Daoy (cell line): ENCODE measurements around the gene DUOXA1. TPM values are rescaled to one million over a fixed set of nuclear protein-coding genes. Genes with fewer than 3 reads are reported as not detected.

Source experiments
- DNase-seq: peaks from one replicate; pipeline ENCODE4 v3.0.0-alpha.2; 2015; ENCODE audit warnings: low read depth
- total RNA-seq: library from RNA; depleted of rRNA; stranded (reverse); fragments of >200 nt; shearing (Covaris generic); gene quantifications from 2 replicates; pipeline ENCODE4 v1.2.3, GENCODE V29; 2014; rRNA removed

The DUOXA1 gene
- total RNA-seq, result not detected in 2 replicates

DNA sequence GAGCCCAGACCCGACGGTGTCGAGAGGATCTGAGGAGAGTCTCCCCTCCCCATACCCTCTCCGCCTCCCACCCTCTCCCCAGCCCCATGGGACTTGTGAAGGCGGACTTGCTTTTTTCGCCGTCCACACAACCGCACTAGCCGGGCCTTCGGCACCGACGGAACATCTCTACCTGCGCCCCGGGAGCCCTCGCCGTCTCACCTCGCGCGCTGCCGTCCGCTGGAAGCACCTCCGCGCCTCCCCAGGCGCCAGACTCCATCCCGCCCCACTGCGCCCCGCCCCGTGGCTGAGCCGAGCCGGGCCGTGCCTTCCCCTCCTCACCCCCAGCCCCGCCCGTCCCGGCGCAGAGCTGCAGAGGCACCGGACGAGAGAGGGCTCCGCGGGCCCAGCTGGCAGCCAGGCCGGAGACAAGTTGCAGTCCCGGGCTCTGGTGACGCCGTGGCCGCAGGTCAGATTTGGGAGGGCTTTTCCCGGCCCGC is at the start of gene DUOXA1, which contains the start of gene DUOX1:
DUOXA1 (minus strand) TSS at position 229 of the 479 bp plus-strand sequence. CDS start 6,865 bp downstream, outside the sequence.
DUOX1 (plus strand) TSS at position 344 of the 479 bp plus-strand sequence. CDS start 1,973 bp downstream, outside the sequence.
- no peak for DNase-seq

GRCh38 chr15:45177285-45177684 is 47.6 kb upstream of the DUOXA1 start:
- no peak for DNase-seq

- no peak for DNase-seq
These were observed 44.9 kb upstream of the DUOXA1 start for GRCh38 chr15:45174577-45174976.

GRCh38 chr15:45174069-45174468 is 44.4 kb upstream of the DUOXA1 start:
- peak; percentile 23 for DNase-seq

DNA sequence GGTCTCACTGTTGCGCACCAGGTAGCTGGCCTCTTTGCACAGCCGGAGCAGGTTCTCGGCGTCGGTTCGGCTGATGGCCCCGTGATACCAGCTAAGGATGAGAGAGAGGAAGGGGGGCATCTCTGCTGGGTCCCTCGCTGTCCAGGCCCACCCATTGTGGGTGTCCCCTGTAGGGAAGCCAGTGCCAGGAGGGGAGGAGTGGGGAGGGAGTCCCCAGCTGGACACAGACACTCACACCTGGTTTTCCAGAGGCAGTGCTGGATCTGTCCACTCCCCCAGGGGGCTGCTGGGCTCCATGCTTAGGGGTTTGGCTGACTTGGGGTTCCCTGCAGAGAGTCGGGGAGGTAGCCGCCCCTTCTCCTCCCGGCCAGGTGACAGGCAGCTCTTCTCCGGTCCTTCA is 42.2 kb upstream of the DUOXA1 start:
- no peak for DNase-seq

GRCh38 chr15:45169608-45170480 is 40.2 kb upstream of the DUOXA1 start:
- no peak for DNase-seq

DNA sequence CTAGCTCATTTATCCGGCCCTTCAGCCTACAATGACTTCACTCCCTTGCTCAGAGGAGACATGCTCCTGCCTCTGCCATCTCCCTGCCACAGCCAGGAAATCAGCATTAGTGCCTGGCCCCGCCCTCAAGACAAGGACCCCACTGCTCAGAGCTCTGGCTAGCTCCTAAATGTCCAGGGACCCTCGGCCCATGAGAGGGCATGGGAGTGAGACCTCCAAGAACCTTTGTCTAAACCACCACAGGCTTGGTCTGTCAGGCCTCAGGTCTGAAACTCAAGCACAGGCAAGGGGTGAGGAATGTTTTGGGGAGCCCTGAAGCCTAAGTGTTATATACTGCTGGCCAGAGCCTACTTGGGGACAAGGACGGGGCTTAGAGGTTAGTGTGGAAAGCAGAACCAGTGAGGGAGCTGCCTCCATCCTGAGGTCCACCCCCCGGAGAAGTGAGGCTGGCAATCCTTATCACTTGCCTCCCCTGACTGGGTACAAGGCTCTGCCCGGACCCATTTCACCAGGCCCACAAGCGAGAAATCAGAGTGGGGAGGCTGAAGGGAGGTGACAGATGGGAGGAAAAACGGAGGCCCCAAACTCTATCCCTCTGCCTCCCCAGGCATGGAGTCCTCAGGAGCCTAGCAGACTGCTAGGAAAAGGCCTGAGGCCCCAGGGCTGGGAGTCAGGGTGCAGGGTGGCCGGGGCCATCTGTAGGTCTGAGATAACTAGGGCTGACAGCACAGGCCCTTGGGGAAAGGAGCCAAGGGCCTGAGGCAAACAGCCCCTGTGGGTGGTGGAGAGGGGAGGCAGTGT is 39.3 kb upstream of the DUOXA1 start:
- DNase-seq, result no peak

DNA sequence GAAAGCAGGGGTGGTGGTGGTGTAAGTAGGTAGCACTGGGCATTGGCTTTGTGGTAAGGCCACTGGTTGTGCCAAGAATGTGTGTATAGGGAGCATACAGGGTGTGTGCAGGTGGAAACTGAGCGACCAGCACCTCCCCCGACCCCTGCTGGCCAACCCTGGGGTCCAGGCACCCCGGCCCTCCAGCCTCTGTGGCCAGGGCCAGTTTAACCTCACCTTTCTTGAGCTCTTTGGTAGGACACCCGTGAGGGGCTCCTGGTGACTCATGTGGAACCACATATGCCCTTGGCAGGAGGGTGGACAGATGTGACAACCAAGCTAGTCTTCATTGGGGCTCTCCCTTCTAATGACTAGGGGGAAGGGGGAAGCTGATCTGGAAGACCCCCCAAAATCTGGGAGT is 38.6 kb upstream of the DUOXA1 start:
- DNase-seq, result no peak

- DNase-seq, result no peak
These were observed 38.0 kb upstream of the DUOXA1 start for GRCh38 chr15:45167631-45168205.

DNA sequence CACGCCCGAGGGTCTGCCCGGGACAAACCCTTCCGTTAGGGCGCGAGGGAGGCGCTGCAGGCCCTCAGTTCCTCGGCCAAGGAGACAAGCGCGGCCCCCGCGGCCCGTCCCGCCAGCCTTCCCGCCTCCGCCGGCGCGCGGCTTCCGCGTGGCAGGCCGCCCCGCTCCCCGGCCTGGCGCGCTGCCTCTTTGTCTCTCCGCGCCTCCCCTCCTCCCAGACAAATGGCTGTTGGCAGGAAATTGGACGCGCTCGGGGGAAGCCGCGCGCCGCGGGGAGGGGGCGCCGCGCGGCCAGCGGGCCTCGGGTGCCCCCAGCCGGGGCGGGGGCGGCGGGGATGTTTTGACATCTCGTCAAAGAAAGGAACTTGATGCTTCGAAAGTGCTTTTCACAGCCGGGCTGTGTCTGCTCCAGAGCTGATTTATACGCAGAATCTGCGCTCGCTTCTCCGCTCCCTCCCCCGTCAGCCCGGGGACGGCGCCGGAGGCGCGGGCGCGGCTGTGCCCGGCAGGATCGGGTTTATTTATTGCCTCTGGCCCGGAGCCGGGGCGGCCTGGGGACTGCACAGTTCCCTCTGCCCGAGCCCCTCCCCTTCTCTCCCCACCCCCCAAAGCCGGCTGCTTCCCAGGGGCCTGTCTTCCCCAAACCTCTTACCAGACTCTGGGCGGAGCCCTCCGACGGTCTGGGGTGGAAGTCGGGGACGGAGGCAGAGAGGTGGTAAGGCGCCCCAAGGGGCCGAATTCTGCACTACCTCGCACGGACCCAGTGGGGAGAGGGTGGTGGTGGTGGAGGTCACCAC is 37.4 kb upstream of the DUOXA1 start:
- peak; percentile 87 for DNase-seq

DNA sequence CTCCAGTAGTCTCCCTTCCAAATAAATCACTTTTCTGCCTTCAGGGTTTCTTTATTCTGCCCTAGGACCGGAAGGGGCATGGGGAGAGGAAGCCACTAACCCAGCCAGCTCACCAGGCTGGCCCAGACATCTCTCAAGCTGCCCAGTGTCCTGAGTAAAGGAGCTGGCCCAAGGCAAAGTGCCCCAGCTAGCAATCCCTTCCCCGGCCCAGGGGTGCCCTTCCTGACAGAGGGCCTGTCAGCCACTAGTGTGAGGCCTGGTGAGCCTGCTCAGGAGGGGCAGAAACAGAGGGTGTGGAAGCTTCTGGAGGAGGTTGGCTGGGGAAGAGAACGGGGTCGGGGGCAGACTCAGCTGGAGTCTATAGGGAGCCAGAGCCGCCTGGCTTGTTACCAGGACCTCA is 35.9 kb upstream of the DUOXA1 start:
- DNase-seq, result no peak

GRCh38 chr15:45164914-45165313 is 35.2 kb upstream of the DUOXA1 start:
- DNase-seq, result no peak

DNA sequence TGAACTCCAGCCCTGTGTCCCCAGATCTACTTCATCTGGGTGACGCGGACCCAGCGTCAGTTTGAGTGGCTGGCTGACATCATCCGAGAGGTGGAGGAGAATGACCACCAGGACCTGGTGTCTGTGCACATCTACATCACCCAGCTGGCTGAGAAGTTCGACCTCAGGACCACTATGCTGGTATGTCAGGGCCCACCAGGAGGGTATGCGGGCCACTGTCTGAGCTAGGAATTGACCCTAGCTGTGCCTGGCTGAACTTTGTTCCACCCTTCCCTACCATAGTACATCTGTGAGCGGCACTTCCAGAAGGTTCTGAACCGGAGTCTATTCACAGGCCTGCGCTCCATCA is 33.8 kb upstream of the DUOXA1 start:
- DNase-seq, result no peak

- peak; percentile 84 for DNase-seq
These were observed 33.3 kb upstream of the DUOXA1 start for GRCh38 chr15:45162771-45163507.

- no peak for DNase-seq
These were observed 32.0 kb upstream of the DUOXA1 start for GRCh38 chr15:45161666-45162065.

DNA sequence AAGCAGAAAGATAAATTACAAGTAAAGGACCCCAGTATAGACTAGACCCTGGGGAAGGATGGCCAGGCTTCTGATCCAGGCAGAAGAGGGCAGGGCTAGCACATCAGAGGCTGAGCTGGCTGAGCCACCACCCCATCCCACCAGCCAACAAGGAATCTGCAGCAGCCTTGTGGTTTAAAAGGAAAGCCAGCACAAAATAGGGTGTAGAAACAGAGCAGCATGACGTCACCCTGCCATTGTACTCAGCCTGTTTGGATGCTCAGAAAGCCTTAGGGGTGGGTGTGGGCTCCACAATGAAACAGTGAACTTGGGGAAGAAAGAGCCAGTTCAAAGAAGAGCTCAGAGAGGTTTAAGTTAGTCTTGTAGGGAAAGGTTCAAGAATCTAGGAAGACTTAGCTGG is 28.3 kb upstream of the DUOXA1 start:
- DNase-seq, result peak; percentile 77

GRCh38 chr15:45156744-45157455 is 27.2 kb upstream of the DUOXA1 start:
- DNase-seq, result no peak

GRCh38 chr15:45155739-45156138 is 26.1 kb upstream of the DUOXA1 start:
- no peak for DNase-seq

GRCh38 chr15:45151998-45152828 is 22.5 kb upstream of the DUOXA1 start:
- no peak for DNase-seq
